Ishikawa (cell line): ENCODE data around the gene ALOX15.

Experiments
- CEBPB ChIP-seq: IDR thresholded peaks from 2 replicates; pipeline ENCODE4 v1.6.1; 2012
- CREB1 ChIP-seq: IDR thresholded peaks from 2 replicates; pipeline ENCODE4 v1.6.1; 2012; ENCODE audit warnings: low read depth
- EGR1 ChIP-seq: IDR thresholded peaks from 2 replicates; pipeline ENCODE4 v1.6.1; 2012
- EP300 ChIP-seq: IDR thresholded peaks from 2 replicates; pipeline ENCODE4 v1.6.1; 2012; ENCODE audit warnings: borderline replicate concordance
- FOXM1 ChIP-seq: IDR thresholded peaks from 2 replicates; pipeline ENCODE4 v1.6.1; 2012; ENCODE audit warnings: low read depth, borderline replicate concordance
- NFIC ChIP-seq: IDR thresholded peaks from 2 replicates; pipeline ENCODE4 v1.6.1; 2012
- RAD21 ChIP-seq: IDR thresholded peaks from 2 replicates; pipeline ENCODE4 v1.6.1; 2012; ENCODE audit warnings: low read depth
- TAF1 ChIP-seq: IDR thresholded peaks from 2 replicates; pipeline ENCODE4 v1.6.1; 2012; ENCODE audit warnings: low read depth, mild to moderate bottlenecking
- TCF12 ChIP-seq: IDR thresholded peaks from 2 replicates; pipeline ENCODE4 v1.6.1; 2012; ENCODE audit warnings: low read depth
- TEAD4 ChIP-seq: IDR thresholded peaks from 2 replicates; pipeline ENCODE4 v1.6.1; 2012
- YY1 ChIP-seq: IDR thresholded peaks from 2 replicates; pipeline ENCODE4 v1.6.1; 2012; ENCODE audit warnings: low read depth
- ZBTB7A ChIP-seq: IDR thresholded peaks from 2 replicates; pipeline ENCODE4 v1.6.1; 2012; ENCODE audit warnings: low read depth
- TF ChIP-seq, protein P1 (sequence below): IDR thresholded peaks from 2 replicates; pipeline ENCODE4 v1.6.1; 2012; ENCODE audit warnings: low read depth, mild to moderate bottlenecking
- TF ChIP-seq, protein P2 (sequence below): IDR thresholded peaks from 2 replicates; pipeline ENCODE4 v1.6.1; 2012
- TF ChIP-seq, protein P3 (sequence below): IDR thresholded peaks from 2 replicates; pipeline ENCODE4 v1.6.1; 2012

Gene ALOX15

DNA sequence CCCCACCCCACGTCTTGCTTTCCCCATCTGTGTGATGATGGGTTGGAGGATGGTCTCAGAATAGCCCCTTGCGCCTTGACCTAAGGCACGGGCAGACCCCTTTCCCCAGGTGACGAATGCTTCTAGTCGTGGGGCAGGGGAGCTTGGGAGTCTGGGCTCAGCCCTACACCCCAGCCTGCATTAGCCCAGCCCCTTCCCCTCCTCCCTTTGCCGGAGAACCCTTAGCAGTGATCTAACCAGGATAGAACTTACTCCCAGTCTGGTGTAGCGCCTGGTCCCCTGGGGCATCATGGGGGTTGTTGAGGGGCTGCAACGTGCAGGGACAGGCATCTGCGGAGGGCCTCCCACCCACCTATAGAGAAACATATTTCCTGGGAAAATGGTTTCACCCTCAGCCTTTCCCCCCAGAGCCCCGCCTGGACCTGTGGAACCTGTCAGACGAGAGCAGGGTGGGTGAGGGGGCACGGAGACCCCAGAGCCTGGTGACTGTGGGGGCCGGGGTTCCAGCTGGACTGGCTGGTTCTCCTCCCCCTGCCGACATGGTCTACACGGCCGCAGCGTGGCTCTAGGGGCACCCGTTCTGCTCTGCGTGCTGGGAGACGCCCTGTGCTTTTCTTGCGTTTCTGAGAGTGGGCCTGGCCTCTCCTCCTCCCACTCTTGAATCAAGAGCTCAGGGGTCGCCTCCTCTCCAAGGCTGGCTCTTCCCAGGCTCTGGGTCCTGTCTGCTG, 52.4 kb downstream of the ALOX15 start:
- TF ChIP-seq YY1 (no peak), RAD21 (no peak), FOXM1 (no peak), NFIC (no peak), TEAD4 (no peak), CREB1 (no peak), TAF1 (no peak), ZBTB7A (no peak), EGR1 (no peak), CEBPB (no peak), EP300 (no peak), TCF12 (no peak)
- TF ChIP-seq, protein P1, sequence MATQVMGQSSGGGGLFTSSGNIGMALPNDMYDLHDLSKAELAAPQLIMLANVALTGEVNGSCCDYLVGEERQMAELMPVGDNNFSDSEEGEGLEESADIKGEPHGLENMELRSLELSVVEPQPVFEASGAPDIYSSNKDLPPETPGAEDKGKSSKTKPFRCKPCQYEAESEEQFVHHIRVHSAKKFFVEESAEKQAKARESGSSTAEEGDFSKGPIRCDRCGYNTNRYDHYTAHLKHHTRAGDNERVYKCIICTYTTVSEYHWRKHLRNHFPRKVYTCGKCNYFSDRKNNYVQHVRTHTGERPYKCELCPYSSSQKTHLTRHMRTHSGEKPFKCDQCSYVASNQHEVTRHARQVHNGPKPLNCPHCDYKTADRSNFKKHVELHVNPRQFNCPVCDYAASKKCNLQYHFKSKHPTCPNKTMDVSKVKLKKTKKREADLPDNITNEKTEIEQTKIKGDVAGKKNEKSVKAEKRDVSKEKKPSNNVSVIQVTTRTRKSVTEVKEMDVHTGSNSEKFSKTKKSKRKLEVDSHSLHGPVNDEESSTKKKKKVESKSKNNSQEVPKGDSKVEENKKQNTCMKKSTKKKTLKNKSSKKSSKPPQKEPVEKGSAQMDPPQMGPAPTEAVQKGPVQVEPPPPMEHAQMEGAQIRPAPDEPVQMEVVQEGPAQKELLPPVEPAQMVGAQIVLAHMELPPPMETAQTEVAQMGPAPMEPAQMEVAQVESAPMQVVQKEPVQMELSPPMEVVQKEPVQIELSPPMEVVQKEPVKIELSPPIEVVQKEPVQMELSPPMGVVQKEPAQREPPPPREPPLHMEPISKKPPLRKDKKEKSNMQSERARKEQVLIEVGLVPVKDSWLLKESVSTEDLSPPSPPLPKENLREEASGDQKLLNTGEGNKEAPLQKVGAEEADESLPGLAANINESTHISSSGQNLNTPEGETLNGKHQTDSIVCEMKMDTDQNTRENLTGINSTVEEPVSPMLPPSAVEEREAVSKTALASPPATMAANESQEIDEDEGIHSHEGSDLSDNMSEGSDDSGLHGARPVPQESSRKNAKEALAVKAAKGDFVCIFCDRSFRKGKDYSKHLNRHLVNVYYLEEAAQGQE, result no peak
- TF ChIP-seq, protein P2, sequence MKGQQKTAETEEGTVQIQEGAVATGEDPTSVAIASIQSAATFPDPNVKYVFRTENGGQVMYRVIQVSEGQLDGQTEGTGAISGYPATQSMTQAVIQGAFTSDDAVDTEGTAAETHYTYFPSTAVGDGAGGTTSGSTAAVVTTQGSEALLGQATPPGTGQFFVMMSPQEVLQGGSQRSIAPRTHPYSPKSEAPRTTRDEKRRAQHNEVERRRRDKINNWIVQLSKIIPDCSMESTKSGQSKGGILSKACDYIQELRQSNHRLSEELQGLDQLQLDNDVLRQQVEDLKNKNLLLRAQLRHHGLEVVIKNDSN, result no peak
- TF ChIP-seq, protein P3, sequence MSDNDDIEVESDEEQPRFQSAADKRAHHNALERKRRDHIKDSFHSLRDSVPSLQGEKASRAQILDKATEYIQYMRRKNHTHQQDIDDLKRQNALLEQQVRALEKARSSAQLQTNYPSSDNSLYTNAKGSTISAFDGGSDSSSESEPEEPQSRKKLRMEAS, result no peak

DNA sequence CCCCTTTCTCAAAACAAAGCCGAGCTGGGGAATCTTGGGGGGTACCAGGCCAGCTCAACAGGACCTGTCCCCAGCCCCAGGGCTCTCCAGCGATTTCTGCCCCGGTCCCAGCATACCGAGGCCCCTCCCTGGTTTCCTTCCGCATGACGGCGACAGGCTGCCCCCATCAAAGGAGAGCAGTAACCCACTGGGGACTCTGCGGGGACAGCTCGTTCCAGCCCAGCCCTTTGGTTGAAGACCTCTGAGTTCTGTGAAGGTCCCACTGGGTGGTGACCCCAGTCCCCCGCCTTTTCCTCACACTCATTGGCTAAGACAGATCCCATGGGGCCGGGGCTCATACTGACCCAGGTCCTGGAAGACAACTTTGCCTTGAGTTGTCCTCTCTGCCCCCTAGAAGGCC, 53.1 kb downstream of the ALOX15 start:
- TF ChIP-seq RAD21 (no peak), CEBPB (no peak), TEAD4 (no peak), TAF1 (no peak), FOXM1 (no peak), NFIC (no peak), CREB1 (no peak), EP300 (no peak), ZBTB7A (no peak), YY1 (no peak)
- TF ChIP-seq, protein P1, result no peak
- TF ChIP-seq, protein P2, result no peak

DNA sequence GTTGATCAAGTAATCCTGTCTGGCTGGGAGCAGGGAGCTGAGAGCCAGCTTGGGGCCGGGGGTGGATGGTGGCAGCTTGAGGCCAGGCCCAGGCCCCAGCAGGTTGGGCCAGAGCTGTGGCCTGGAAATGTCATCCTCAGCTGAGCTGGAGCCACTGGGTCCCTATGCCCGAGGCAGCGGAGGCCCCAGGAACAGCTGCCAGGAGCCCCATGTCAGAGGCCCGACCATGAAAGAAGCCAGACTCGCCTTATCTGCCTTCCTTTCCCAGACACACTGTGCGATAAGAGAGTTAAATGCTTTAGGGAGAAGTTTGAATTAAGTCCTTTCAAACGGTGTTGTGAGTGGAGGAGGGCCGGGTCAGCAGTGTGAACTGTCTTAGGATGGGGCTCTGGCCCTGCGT, 53.7 kb downstream of the ALOX15 start:
- TF ChIP-seq, protein P1, result no peak
- no peak for TF ChIP-seq EGR1
- TF ChIP-seq, protein P3, result no peak
- no peak for TF ChIP-seq FOXM1
- no peak for TF ChIP-seq TCF12
- TF ChIP-seq EP300, result no peak
- no peak for TF ChIP-seq NFIC
- no peak for TF ChIP-seq TAF1
- no peak for TF ChIP-seq RAD21
- no peak for TF ChIP-seq CEBPB
- TF ChIP-seq ZBTB7A, result no peak
- no peak for TF ChIP-seq TEAD4
- TF ChIP-seq CREB1, result no peak
- TF ChIP-seq YY1, result no peak
- TF ChIP-seq, protein P2, result no peak

DNA sequence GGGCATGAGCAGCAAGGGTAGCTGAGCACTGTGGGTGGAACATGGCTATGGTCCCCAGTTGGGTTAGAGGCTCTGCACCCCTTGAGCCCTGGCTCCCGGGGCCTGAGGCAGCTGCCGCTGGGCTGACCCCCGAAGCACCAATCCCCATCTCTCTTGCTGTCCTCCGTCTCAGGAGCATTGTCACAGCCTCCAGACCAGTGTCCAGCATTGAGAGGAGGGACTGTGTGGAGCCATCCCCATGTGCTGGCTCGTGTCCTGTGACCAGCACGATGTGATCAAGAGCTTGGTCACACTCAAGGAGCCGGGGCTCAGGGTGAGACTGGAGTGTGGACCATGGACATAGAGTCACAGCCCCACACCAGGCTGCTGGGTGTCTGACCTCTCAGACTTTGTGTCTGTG, 54.3 kb downstream of the ALOX15 start:
- TF ChIP-seq YY1 (no peak), TEAD4 (no peak), TAF1 (no peak), CREB1 (no peak), ZBTB7A (no peak), RAD21 (no peak), EP300 (no peak)
- TF ChIP-seq, protein P2, result no peak
